Measurements from ENCODE around the gene PITRM1.
A peak's percentile ranks its signal among the peaks of the same experiment; 100 is the strongest.

The PITRM1 gene

DNA sequence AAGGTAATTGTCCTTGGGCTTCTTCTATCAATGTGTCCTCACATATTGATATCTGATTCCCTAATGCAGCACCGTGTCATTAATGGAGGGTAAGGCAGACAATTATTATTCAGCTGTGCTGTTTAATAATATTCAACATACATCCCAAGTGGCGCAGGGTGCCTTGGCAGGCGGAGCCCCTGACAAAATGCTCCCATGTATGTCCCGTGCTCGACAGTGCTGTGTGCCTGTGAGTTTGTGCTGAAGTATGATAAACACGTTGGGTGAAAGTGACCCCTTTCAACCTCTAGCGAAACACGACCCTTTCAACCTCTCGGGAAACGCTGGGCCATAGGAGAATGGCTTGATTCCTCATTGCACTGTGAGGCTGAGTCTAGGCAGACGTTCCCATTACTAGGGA is 73.9 kb downstream of the PITRM1 start:
- H3K9ac ChIP-seq (ENCODE audit: low read length) = no peak overlapping the region
- peaks cover 18% of the 10 kb centered on the region for H3K4me1 ChIP-seq (ENCODE audit: control insufficient read depth, insufficient read depth, low read length)

DNA sequence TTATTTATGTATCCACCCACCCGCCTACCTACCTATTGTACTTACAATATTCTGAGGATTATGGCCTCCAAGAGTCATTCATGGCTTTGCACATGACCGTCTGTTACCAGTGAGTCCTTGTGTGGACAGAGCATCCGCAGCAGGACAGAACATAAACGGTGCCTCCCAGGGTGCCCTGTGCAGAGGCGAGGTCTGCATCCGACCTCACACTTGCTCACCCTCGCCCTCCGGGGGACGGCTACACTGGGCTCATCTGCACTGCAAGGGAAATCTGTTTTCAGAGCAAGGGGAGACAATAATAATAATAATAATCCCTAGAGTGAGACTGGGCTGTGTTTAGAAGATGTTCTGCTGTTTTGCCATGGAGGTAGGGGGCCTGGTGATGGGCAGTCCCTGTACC is 75.4 kb downstream of the PITRM1 start:
- H3K9ac ChIP-seq (ENCODE audit: low read length) = no peak overlapping the region
- no peak overlapping the region for H3K4me3 ChIP-seq (ENCODE audit: low read length)
- peaks cover 6% of the 10 kb centered on the region for H3K36me3 ChIP-seq (ENCODE audit: control insufficient read depth, insufficient read depth, low read length)
- peaks cover 18% of the 10 kb centered on the region for H3K4me1 ChIP-seq (ENCODE audit: control insufficient read depth, insufficient read depth, low read length)
- H3K27me3 ChIP-seq (ENCODE audit: control insufficient read depth, insufficient read depth, low read length) = no peaks in the 10 kb centered on the region
- H3K27ac ChIP-seq (ENCODE audit: low read depth, low read length) = peak overlapping the region; percentile 4

More for the DNA sequence above, 73.9 kb downstream of the PITRM1 start:
- H3K27ac ChIP-seq (ENCODE audit: low read depth, low read length) = no peak overlapping the region
- no peak overlapping the region for H3K4me3 ChIP-seq (ENCODE audit: low read length)
- H3K36me3 ChIP-seq (ENCODE audit: control insufficient read depth, insufficient read depth, low read length) = peaks cover 6% of the 10 kb centered on the region
- no peaks in the 10 kb centered on the region for H3K27me3 ChIP-seq (ENCODE audit: control insufficient read depth, insufficient read depth, low read length)

- peak overlapping the region; percentile 85 for H3K27ac ChIP-seq (ENCODE audit: low read depth, low read length)
- peak overlapping the region; percentile 34 for H3K4me3 ChIP-seq (ENCODE audit: low read length)
- H3K27me3 ChIP-seq (ENCODE audit: control insufficient read depth, insufficient read depth, low read length) = no peaks in the 10 kb centered on the region
- H3K9ac ChIP-seq (ENCODE audit: low read length) = no peak overlapping the region
- peaks cover 6% of the 10 kb centered on the region for H3K36me3 ChIP-seq (ENCODE audit: control insufficient read depth, insufficient read depth, low read length)
- H3K4me1 ChIP-seq (ENCODE audit: control insufficient read depth, insufficient read depth, low read length) = peaks cover 22% of the 10 kb centered on the region
These were observed 76.4 kb downstream of the PITRM1 start for GRCh38 chr10:3096149-3096548.

DNA sequence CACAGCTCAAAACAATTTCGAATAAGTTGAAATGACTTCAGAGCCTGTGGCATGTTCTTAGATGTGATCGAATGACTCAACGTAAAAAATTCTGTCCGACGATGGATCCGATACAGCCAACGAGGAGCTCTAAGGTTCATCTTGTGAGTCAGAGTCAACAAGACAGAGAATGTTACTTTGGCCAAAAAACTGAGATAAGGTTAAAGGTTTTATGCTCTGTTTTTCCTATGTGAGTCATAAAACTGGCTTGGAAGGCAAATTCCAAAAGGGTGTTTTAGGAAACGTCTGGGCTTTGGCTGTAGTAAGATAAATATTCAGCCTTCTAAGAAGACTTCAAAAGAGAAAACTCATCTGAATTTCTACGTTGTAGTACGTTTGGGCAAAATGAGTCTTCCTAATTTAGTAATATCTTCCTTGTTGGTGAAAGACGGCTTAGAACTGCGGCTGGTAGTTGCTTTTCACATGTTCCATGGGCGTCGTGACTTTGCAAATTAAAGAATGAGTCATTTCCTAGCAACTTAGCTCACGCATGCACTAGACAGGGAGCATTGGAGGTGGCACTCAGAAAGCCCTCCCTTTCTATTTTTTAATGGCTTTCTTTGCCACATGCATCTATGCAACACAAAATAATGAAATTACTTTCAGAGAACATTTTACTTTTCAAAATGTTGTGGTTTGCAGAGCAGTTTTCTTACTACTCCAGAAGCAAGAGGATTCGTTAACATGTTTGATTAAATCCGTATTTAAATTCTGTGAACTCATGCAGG is 77.0 kb downstream of the PITRM1 start:
- Histone ChIP-seq H3K9ac (ENCODE audit: low read length) (no peak overlapping the region), H3K4me1 (ENCODE audit: control insufficient read depth, insufficient read depth, low read length) (peaks cover 26% of the 10 kb centered on the region), H3K27ac (ENCODE audit: low read depth, low read length) (peak overlapping the region; percentile 85), H3K36me3 (ENCODE audit: control insufficient read depth, insufficient read depth, low read length) (peaks cover 6% of the 10 kb centered on the region), H3K4me3 (ENCODE audit: low read length) (peak overlapping the region; percentile 34), H3K27me3 (ENCODE audit: control insufficient read depth, insufficient read depth, low read length) (no peaks in the 10 kb centered on the region)

DNA sequence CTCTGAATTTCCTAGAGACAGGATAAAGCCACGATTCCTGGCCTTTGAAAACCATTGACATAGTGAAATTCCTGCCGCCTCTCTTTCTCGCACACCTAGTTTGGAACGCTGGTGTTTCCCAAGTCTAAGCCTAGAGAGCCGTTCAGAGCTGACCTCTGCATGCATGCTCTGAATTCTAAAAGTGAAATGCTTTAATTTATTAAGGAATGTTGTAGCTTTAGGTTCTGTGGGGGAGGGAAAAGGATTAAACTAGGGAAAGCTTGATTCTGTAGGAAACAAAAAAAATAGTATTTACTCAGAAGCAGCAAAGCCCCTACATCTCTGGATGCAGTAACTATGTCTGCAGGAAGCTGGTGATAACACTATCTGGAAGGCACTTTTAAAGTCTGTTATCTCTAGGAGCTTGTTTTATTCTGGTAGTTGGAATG is 78.0 kb downstream of the PITRM1 start:
- H3K4me3 ChIP-seq (ENCODE audit: low read length) = peak overlapping the region; percentile 23
- H3K27ac ChIP-seq (ENCODE audit: low read depth, low read length) = peak overlapping the region; percentile 85
- H3K4me1 ChIP-seq (ENCODE audit: control insufficient read depth, insufficient read depth, low read length) = peaks cover 32% of the 10 kb centered on the region
- H3K27me3 ChIP-seq (ENCODE audit: control insufficient read depth, insufficient read depth, low read length) = no peaks in the 10 kb centered on the region
- H3K9ac ChIP-seq (ENCODE audit: low read length) = no peak overlapping the region
- H3K36me3 ChIP-seq (ENCODE audit: control insufficient read depth, insufficient read depth, low read length) = no peaks in the 10 kb centered on the region

DNA sequence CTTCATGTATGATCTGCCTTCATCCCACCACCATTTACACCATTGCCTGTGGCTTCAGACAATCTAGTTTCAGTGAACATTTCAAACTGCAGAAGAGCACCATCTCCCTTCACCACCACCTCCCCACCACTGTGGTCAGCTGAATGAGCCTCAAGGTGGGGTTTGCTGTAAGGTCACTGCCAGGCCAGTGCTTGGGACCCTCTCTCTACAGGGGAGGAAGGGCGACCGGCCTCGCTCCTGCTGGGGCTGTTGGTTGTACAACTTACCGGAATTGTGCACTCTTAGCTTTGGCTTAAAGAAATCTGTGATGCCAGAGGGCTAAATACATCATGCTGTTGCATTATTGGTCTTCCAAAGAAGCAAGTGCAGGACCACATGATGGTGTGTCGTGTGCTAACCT is 78.6 kb downstream of the PITRM1 start:
- Histone ChIP-seq H3K9ac (ENCODE audit: low read length) (no peak overlapping the region), H3K4me1 (ENCODE audit: control insufficient read depth, insufficient read depth, low read length) (peaks cover 32% of the 10 kb centered on the region), H3K36me3 (ENCODE audit: control insufficient read depth, insufficient read depth, low read length) (no peaks in the 10 kb centered on the region), H3K4me3 (ENCODE audit: low read length) (no peak overlapping the region), H3K27ac (ENCODE audit: low read depth, low read length) (peak overlapping the region; percentile 85), H3K27me3 (ENCODE audit: control insufficient read depth, insufficient read depth, low read length) (no peaks in the 10 kb centered on the region)

GRCh38 chr10:3091921-3092320 is 80.7 kb downstream of the PITRM1 start:
- H3K4me1 ChIP-seq (ENCODE audit: control insufficient read depth, insufficient read depth, low read length) = peaks cover 32% of the 10 kb centered on the region
- no peaks in the 10 kb centered on the region for H3K27me3 ChIP-seq (ENCODE audit: control insufficient read depth, insufficient read depth, low read length)
- no peak overlapping the region for H3K9ac ChIP-seq (ENCODE audit: low read length)
- H3K36me3 ChIP-seq (ENCODE audit: control insufficient read depth, insufficient read depth, low read length) = no peaks in the 10 kb centered on the region
- no peak overlapping the region for H3K27ac ChIP-seq (ENCODE audit: low read depth, low read length)
- H3K4me3 ChIP-seq (ENCODE audit: low read length) = no peak overlapping the region

- H3K4me1 ChIP-seq (ENCODE audit: control insufficient read depth, insufficient read depth, low read length) = peaks cover 28% of the 10 kb centered on the region
These were observed 81.4 kb downstream of the PITRM1 start for GRCh38 chr10:3090914-3091787.

DNA sequence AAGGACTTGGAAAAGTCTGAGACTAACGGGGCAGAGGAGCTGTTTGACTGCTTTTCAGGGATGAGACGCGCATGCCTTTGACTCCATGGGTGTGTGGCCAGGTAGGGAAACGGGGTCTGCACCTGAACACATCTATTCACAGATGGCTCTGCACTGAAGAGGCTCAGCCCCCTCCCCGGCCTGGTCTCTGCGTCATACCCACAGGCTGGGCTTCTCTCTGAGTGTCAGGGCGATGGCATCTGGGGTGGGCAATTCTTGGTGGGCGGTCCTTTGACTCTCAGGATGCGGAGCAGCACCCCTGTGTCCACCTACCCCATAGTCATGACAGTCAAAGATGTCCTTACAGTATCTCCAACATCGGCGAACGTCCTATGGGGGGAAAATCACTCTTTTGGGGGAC is 82.2 kb downstream of the PITRM1 start:
- H3K27ac ChIP-seq (ENCODE audit: low read depth, low read length) = peak overlapping the region; percentile 60
- H3K4me1 ChIP-seq (ENCODE audit: control insufficient read depth, insufficient read depth, low read length) = peaks cover 22% of the 10 kb centered on the region
- H3K9ac ChIP-seq (ENCODE audit: low read length) = no peak overlapping the region
- H3K27me3 ChIP-seq (ENCODE audit: control insufficient read depth, insufficient read depth, low read length) = no peaks in the 10 kb centered on the region
- H3K36me3 ChIP-seq (ENCODE audit: control insufficient read depth, insufficient read depth, low read length) = no peaks in the 10 kb centered on the region
- no peak overlapping the region for H3K4me3 ChIP-seq (ENCODE audit: low read length)

More at GRCh38 chr10:3090914-3091787, 81.4 kb downstream of the PITRM1 start:
- Histone ChIP-seq H3K27me3 (ENCODE audit: control insufficient read depth, insufficient read depth, low read length) (no peaks in the 10 kb centered on the region), H3K9ac (ENCODE audit: low read length) (no peak overlapping the region), H3K4me3 (ENCODE audit: low read length) (no peak overlapping the region), H3K36me3 (ENCODE audit: control insufficient read depth, insufficient read depth, low read length) (no peaks in the 10 kb centered on the region), H3K27ac (ENCODE audit: low read depth, low read length) (peak overlapping the region; percentile 60)
